AG08395 (cell line): Measurements from ENCODE around the gene PWWP2B.

Experiments
- DNase-seq: peaks from one replicate; pipeline ENCODE4 v3.0.0; 2012; ENCODE audit warnings: mixed read lengths, low spot score

The PWWP2B gene

DNA sequence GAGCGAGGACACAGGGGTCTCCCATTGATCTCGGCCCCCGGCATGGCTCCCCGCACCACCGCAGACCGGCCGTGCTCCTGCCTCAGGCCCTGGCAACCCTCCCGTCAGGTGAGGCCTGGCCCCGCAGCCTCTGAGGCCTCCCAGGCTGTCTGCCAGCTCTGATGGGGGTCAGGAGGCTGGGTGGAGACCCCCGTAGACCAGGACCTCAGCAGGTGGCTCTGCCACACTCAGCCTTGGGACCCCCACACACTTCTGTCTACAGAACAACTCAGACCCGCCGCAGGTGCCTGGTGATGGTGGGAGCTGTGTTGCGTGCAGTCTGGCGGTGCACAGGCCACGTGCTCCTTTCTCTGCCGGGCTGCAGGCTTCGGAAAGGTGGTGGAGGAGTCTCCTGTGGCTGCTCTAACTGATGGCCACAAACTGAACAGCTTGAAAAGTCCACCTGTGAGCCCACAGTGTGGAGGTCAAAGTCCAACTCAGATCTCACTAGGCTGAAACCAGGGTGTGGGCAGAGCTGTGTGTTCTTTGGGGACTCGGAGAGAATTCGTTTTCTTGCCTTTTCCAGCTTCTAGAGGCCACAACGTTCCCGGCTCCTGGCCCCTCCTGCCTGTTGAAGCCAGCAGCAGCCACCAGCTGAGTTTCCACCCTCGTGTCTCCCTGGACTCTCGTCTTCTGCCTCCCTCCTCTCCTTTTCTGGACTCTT lies 62.5 kb downstream of the PWWP2B start:
- DNase-seq, result no peak

DNA sequence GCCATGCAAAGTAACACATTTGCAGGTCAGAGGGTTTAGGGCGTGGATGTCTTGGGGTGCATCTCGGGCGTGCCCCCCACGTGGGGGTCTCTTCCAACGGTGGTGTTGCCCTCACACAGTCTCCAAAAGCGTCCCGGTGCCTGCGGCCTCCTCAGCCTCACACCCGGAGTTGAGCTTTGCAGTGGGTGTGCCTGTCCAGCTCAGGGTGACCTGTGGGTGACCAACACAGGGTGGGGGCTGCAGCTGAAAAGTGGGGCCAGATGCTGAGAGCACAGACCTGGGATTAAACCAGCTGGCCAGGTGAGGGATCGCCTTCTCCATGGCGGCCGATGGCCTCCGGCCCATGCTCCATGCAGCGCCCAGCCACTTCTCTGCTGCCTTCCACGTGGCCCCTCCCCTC lies 63.1 kb downstream of the PWWP2B start:
- DNase-seq, result no peak

- DNase-seq, result no peak
Measured at GRCh38 chr10:132460691-132461090, 63.7 kb downstream of the PWWP2B start.

DNA sequence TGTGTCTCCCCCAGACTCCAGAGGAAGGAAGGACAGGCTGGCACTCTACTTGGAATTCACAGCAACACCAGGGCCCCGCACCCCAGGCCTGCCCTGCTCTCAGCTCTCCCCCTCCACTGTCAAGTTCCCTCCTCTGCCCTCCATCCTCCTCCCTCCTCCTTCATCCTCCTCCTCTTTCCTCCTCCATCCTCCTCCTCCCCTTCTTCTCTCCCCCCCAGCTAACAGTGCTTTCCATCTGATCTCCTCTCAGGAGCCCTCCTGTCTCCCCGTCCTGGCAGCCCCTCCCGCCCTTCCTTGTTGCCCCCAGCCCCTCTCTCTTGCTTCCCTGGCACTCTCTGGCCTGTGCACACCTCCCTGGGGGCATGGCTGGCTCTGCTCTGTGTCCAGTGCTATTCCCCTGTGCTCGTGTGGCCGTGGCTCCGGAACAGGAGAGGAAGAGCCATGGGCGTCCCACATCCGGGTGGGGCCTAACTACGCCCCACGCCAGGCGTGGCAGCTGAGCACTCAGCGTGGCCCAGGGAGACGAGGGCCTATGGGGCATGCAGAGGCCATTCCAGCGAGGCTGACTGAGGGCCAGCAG lies 64.2 kb downstream of the PWWP2B start:
- no peak for DNase-seq

DNA sequence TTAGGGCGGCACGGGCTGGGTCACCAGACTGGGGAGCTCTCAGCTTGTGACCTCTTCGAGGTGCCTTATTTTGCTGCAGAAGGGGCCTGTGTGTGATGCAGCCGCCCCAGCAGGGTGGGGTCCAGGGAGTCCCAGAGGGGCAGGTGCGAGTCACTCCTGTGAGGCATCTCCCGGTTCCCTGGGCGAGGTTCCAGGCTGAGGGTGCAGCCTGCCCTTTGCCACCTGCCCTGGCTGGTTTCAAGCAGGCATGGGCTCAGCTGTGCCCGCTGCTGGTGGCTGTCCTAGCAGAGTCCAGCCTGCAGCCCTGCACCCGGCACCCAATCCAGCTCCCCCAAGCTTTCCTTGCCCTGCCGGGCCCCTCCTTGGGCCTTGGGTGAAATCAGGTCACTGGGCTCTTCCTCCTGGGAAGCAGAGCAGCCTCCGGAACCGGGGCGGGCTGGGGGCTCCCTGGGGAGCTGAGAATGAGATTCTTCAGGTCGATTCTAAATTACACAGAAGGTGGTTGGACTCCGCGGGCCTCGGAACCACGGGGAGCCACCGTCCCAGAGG lies 64.8 kb downstream of the PWWP2B start:
- no peak for DNase-seq

GRCh38 chr10:132462463-132463332 lies 65.7 kb downstream of the PWWP2B start:
- DNase-seq, result no peak

GRCh38 chr10:132463333-132464255 lies 66.6 kb downstream of the PWWP2B start:
- DNase-seq, result no peak

- peak; percentile 45 for DNase-seq
Measured at GRCh38 chr10:132464256-132465192, 67.5 kb downstream of the PWWP2B start.

GRCh38 chr10:132465193-132465888 lies 68.3 kb downstream of the PWWP2B start:
- DNase-seq, result no peak

GRCh38 chr10:132465889-132466519 lies 69.0 kb downstream of the PWWP2B start:
- no peak for DNase-seq

DNA sequence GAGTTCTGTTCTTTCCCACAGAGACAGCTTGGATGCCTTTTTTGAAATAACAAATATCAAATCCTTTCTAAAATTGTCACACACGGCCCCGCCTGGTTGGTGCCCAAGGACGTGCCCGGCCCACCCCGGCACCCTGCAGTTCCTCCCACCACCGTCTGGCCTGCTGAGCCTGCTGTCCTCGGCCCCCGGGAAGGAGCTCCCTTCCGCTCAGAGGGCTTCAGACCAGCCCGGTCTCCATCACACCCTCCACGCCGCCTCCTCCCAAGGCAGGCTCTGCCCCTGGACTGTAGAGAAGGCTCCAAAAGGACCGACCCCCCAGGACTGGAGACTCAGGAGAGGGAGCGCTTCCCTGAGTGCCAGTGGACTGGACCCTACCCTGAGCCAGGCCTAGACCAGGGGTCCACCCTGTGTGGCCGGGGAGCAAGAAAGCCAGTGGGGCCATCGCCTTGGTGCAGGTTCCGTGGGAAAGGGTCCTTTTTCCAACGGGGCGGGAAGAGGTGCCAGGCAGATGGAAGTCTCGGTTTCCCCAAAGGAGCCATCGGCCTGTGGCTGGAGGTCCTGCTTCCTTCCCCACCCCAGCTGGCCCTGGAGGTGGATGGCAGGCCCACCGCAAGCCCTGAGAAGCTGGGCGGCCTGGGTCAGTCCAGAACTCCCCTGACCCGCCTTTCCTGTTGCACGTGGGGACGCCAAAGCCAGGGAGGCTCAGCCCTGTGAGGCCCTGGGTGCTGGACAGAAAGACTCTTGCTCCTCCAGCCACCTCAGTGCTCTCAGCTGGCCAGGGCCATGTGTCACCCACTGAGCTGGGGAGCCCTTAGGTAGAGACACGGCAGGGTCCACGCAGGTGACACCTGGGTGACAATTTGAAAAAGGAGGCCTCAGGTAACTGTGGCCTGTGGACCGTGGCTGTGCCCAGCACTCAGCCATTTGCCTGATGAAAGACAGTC lies 69.8 kb downstream of the PWWP2B start:
- no peak for DNase-seq
